IMR-90 (cell line): ENCODE results near the gene CYTH4. TPM values are rescaled to one million over a fixed set of nuclear protein-coding genes. Genes with fewer than 3 reads are reported as not detected.

ENCODE experiments used
- ATAC-seq: fragments of 200-7000 bp; cut with Tn5 transposase; 2 replicates; pipeline ENCODE4 v1.9.1; 2020; ENCODE audit warnings: low read depth, mild to moderate bottlenecking, moderate library complexity
- BruUV-seq: library from RNA; stranded (reverse); fragments of 400-500 nt; replicated peaks from 2 replicates; lab custom pipeline; 2021; lab: Mats Ljungman, UMichigan
- CTCF ChIA-PET: fragments of 300-600 bp; formaldehyde crosslinking; extraction: SDS; loops from one replicate; lab custom pipeline; 2021; ENCODE audit warnings: antibody characterized with exemption; lab: Yijun Ruan, JAX
- POLR2A ChIA-PET: fragments of 300-600 bp; sonication (Branson Sonifier 250); formaldehyde crosslinking; loops from one replicate; lab custom pipeline; 2022; ENCODE audit warnings: antibody characterized with exemption; ENCODE audit not compliant: unreplicated experiment; lab: Charles Lee
- DNase-seq: peaks from one replicate; pipeline ENCODE4 v3.0.0; 2013
- H2AFZ ChIP-seq: replicated peaks from 2 replicates; pipeline ENCODE3; 2013; ENCODE audit warnings: low read length, mild to moderate bottlenecking; ENCODE audit not compliant: poor library complexity
- H2AK5ac ChIP-seq: 2 replicates; pipeline ENCODE4 v1.6.1; 2013; ENCODE audit warnings: low read depth, low read length, inconsistent platforms
- H2AK9ac ChIP-seq: replicated peaks from 2 replicates; pipeline ENCODE3; 2013; ENCODE audit warnings: mild to moderate bottlenecking, low read depth, low read length, moderate library complexity; ENCODE audit not compliant: poor library complexity
- H2BK120ac ChIP-seq: 2 replicates; pipeline ENCODE4 v1.6.1; 2013; ENCODE audit warnings: low read depth, low read length, inconsistent platforms
- H2BK15ac ChIP-seq: 3 replicates; pipeline ENCODE4 v1.6.1; 2013; ENCODE audit warnings: low read depth, low read length, inconsistent platforms
- H2BK20ac ChIP-seq: 2 replicates; pipeline ENCODE4 v1.6.1; 2013; ENCODE audit warnings: low read depth, mild to moderate bottlenecking, inconsistent platforms, low read length, moderate library complexity
- H2BK5ac ChIP-seq: 2 replicates; pipeline ENCODE4 v1.6.1; 2013; ENCODE audit warnings: mild to moderate bottlenecking, low read depth, low read length, inconsistent platforms; ENCODE audit not compliant: poor library complexity, severe bottlenecking
- H3K14ac ChIP-seq: replicated peaks from 2 replicates; pipeline ENCODE4 v1.6.1; 2013; ENCODE audit warnings: low read depth, low read length, inconsistent platforms
- H3K18ac ChIP-seq: 2 replicates; pipeline ENCODE4 v1.6.1; 2013; ENCODE audit warnings: low read depth, low read length, control low read depth
- H3K23ac ChIP-seq: 2 replicates; pipeline ENCODE4 v1.6.1; 2013; ENCODE audit warnings: low read depth, low read length, inconsistent platforms
- H3K27ac ChIP-seq: 2 replicates; pipeline ENCODE4 v1.5.1; 2013; ENCODE audit warnings: mild to moderate bottlenecking, control low read depth, low read length; ENCODE audit not compliant: insufficient read depth
- H3K27me3 ChIP-seq: 2 replicates; pipeline ENCODE4 v1.6.1; 2013; ENCODE audit warnings: low read length; ENCODE audit not compliant: control insufficient read depth, insufficient read depth
- H3K36me3 ChIP-seq: 2 replicates; pipeline ENCODE4 v1.6.1; 2013; ENCODE audit warnings: low read length, mixed read lengths; ENCODE audit not compliant: control insufficient read depth, insufficient read depth
- H3K4ac ChIP-seq: 2 replicates; pipeline ENCODE4 v1.6.1; 2013; ENCODE audit warnings: low read depth, low read length, inconsistent platforms
- H3K4me1 ChIP-seq: 2 replicates; pipeline ENCODE4 v1.6.1; 2013; ENCODE audit warnings: low read length, mixed read lengths; ENCODE audit not compliant: control insufficient read depth, insufficient read depth
- H3K4me2 ChIP-seq: 2 replicates; pipeline ENCODE4 v1.6.1; 2013; ENCODE audit warnings: low read depth, mild to moderate bottlenecking, control low read depth, low read length, moderate library complexity
- H3K4me3 ChIP-seq: 2 replicates; pipeline ENCODE4 v1.5.1; 2013; ENCODE audit warnings: low read depth, mild to moderate bottlenecking, control low read depth, low read length, moderate library complexity; ENCODE audit not compliant: insufficient read depth
- H3K56ac ChIP-seq: 2 replicates; pipeline ENCODE4 v1.6.1; 2013; ENCODE audit warnings: low read length, inconsistent platforms; ENCODE audit not compliant: insufficient read depth; ENCODE audit errors: extremely low read depth
- H3K79me1 ChIP-seq, 2 experiments: 2 replicates each; pipeline ENCODE4 v1.6.1; 2013; ENCODE audit warnings: low read length in 2 of 2, inconsistent platforms in 1 of 2, low read depth in 1 of 2
- H3K9ac ChIP-seq: 2 replicates; pipeline ENCODE4 v1.6.1; 2013; ENCODE audit warnings: low read depth, low read length, control low read depth
- H3K9me1 ChIP-seq: 2 replicates; pipeline ENCODE4 v1.6.1; 2013; ENCODE audit warnings: low read length, inconsistent platforms; ENCODE audit not compliant: insufficient read depth
- H3K9me3 ChIP-seq: 2 replicates; pipeline ENCODE4 v1.6.1; 2013; ENCODE audit warnings: low read length; ENCODE audit not compliant: control insufficient read depth, insufficient read depth
- H4K20me1 ChIP-seq: 2 replicates; pipeline ENCODE4 v1.6.1; 2013; ENCODE audit warnings: low read length, inconsistent platforms; ENCODE audit not compliant: insufficient read depth
- H4K5ac ChIP-seq: 2 replicates; pipeline ENCODE4 v1.6.1; 2013; ENCODE audit warnings: mild to moderate bottlenecking, low read depth, low read length, control low read depth
- H4K8ac ChIP-seq, 2 experiments: 2 replicates each; pipeline ENCODE4 v1.6.1; 2013; ENCODE audit warnings: low read depth in 2 of 2, low read length in 2 of 2, control low read depth in 1 of 2, inconsistent platforms in 1 of 2
- H4K91ac ChIP-seq: 2 replicates; pipeline ENCODE4 v1.6.1; 2013; ENCODE audit warnings: low read depth, low read length, inconsistent platforms; ENCODE audit not compliant: insufficient read depth
- BHLHE40 ChIP-seq: fragments of 150-350 bp; IDR thresholded peaks from 2 replicates; pipeline ENCODE4 v1.6.1; 2016; ENCODE audit warnings: mild to moderate bottlenecking, low read depth, low read length
- CHD1 ChIP-seq: IDR thresholded peaks from 2 replicates; pipeline ENCODE4 v1.6.1; 2012; ENCODE audit warnings: low read depth, low read length, improper control_type of control experiment
- ELK1 ChIP-seq: fragments of 150-350 bp; IDR thresholded peaks from 2 replicates; pipeline ENCODE4 v1.6.1; 2016; ENCODE audit warnings: low read depth, mild to moderate bottlenecking, low read length, moderate library complexity, borderline replicate concordance
- MAZ ChIP-seq: IDR thresholded peaks from 2 replicates; pipeline ENCODE4 v1.6.1; 2012; ENCODE audit warnings: low read depth, mild to moderate bottlenecking, low read length, improper control_type of control experiment, moderate library complexity, borderline replicate concordance
- NFE2L2 ChIP-seq: fragments of 150-350 bp; IDR thresholded peaks from 2 replicates; pipeline ENCODE4 v1.6.1; 2016; ENCODE audit warnings: low read depth, mild to moderate bottlenecking, low read length
- POLR2A ChIP-seq: IDR thresholded peaks from 2 replicates; pipeline ENCODE4 v1.6.1; 2012; ENCODE audit warnings: mild to moderate bottlenecking, low read depth, low read length
- RCOR1 ChIP-seq: IDR thresholded peaks from 2 replicates; pipeline ENCODE4 v1.6.1; 2012; ENCODE audit warnings: mild to moderate bottlenecking, low read length, improper control_type of control experiment; ENCODE audit not compliant: insufficient replicate concordance
- RFX5 ChIP-seq: IDR thresholded peaks from 2 replicates; pipeline ENCODE4 v1.8.0; 2012; ENCODE audit warnings: low read depth, mild to moderate bottlenecking, low read length, moderate library complexity
- WGBS, 2 experiments: methylation state at CpG; one replicate each; pipeline versions ENCODE4 v1.1.5 to v1.1.7; 2013; ENCODE audit warnings: missing lambda C conversion rate in 2 of 2; ENCODE audit not compliant: insufficient read length in 1 of 2; ENCODE audit errors: extremely low coverage in 2 of 2; 5-methylcytosine and 5-hydroxymethylcytosine counted together
- dilution Hi-C: fragments of 300-500 bp; cut with HindIII; formaldehyde crosslinking; loops from one replicate; pipeline ENCODE4 v1.14.3; 2018; ENCODE audit warnings: low sequenced_read_pairs; ENCODE audit not compliant: unreplicated experiment
- in situ Hi-C: fragments of 300-500 bp; cut with MboI; formaldehyde crosslinking; loops from 3 replicates; pipeline ENCODE4 v1.14.3; 2019; ENCODE audit warnings: low sequenced_read_pairs, inconsistent platforms, mixed read lengths
- intact Hi-C: fragments of 100-400 bp; cut with micrococcal nuclease; formaldehyde crosslinking; loops from 2 replicates; pipeline ENCODE4 v1.10.0; 2022
- polyA plus RNA-seq, 3 experiments: library from polyadenylated mRNA; depleted of rRNA; stranded (reverse); fragments of >200 nt; gene quantifications; 2 replicates each; pipeline ENCODE4 v1.2.3, GENCODE V29; 2012; ENCODE audit warnings: low replicate concordance in 1 of 3
- total RNA-seq: library from RNA; depleted of rRNA; stranded (reverse); fragments of >200 nt; gene quantifications from 2 replicates; pipeline ENCODE4 v1.2.3, GENCODE V29; 2012

The CYTH4 gene
- total and polyA plus RNA-seq, 2 of the 4 experiments (the other 2 are of a cell fraction), result 0.36 to 0.55 TPM

GRCh38 chr22:37270928-37271650 lies 11.2 kb upstream of the CYTH4 start:
- H2BK20ac ChIP-seq, result peak overlapping the region; percentile 96
- H4K5ac ChIP-seq, result no peak overlapping the region
- H3K27me3 ChIP-seq, result no peaks in the 10 kb centered on the region
- H3K4me3 ChIP-seq, result no peak overlapping the region
- H3K79me1 ChIP-seq, result no peaks in the 10 kb centered on the region
- no peak overlapping the region for H3K4me2 ChIP-seq
- peak overlapping the region in 1 of 2 experiments; percentile 26; a peak in 1 of 4 replicates for H4K8ac ChIP-seq
- H3K27ac ChIP-seq, result no peak overlapping the region
- ATAC-seq (no peak), DNase-seq (peak; percentile 50)
- dilution Hi-C loops, result no loop called here
- H2BK5ac ChIP-seq, result peak overlapping the region; percentile 34
- WGBS, 2 experiments, result 74% methylated on average over 3 of the region's 8 CpGs; no CpG with 5 or more reads in 1 of the 2 experiments
- H3K18ac ChIP-seq, result peak overlapping the region; percentile 18; the same call in 1 of the 2 replicates
- in situ Hi-C loops, result no loop called here
- BruUV-seq, result no TSS peak
- H2AK5ac ChIP-seq, result peak overlapping the region; percentile 15; the same call in 1 of the 2 replicates
- H4K20me1 ChIP-seq, result no peaks in the 10 kb centered on the region
- TF ChIP-seq BHLHE40 (no peak), MAZ (no peak), RCOR1 (no peak), RFX5 (no peak), NFE2L2 (no peak), POLR2A (no peak), ELK1 (no peak), CHD1 (no peak)
- H3K4me1 ChIP-seq, result peaks cover 10% of the 10 kb centered on the region
- H3K36me3 ChIP-seq, result no peaks in the 10 kb centered on the region
- peak overlapping the region; percentile 65; the same call in 1 of the 2 replicates for H3K4ac ChIP-seq
- H4K91ac ChIP-seq, result peak overlapping the region; percentile 29
- peak overlapping the region; percentile 82 for H2BK120ac ChIP-seq
- peaks cover 8% of the 10 kb centered on the region for H3K9me1 ChIP-seq
- CTCF ChIA-PET, result interaction anchor here (0.8 kb wide), 1 partner anchor 10 kb away, joined by 3 read pairs; no protein-coding TSS in a partner anchor
- peak overlapping the region; percentile 63; the same call in 1 of the 2 replicates for H3K23ac ChIP-seq
- no peak overlapping the region for H3K56ac ChIP-seq
- H3K9me3 ChIP-seq, result no peaks in the 10 kb centered on the region
- POLR2A ChIA-PET, result no interaction called here
- intact Hi-C loops, result no loop called here
- H3K9ac ChIP-seq, result no peak overlapping the region
- H3K14ac ChIP-seq, result peak overlapping the region; percentile 80
- H2AK9ac ChIP-seq, result no peak overlapping the region
- H2AFZ ChIP-seq, result peak overlapping the region; percentile 61
- H2BK15ac ChIP-seq, result peak overlapping the region; percentile 7; the same call in 1 of the 3 replicates
